C4-2B (cell line): Measurements from ENCODE around the gene FGGY.

ENCODE experiments used
- CTCF ChIP-seq: fragments of 450-650 bp; conservative IDR thresholded peaks from 2 replicates; pipeline ENCODE4 v1.5.1; 2017; ENCODE audit warnings: mild to moderate bottlenecking
- ZFX ChIP-seq: fragments of 450-650 bp; IDR thresholded peaks from 2 replicates; pipeline ENCODE4 v1.6.1; 2017

GRCh38 chr1:59512702-59513101 lies 215.8 kb downstream of the FGGY start:
- no peak for TF ChIP-seq CTCF
- no peak for TF ChIP-seq ZFX
